ENCODE data around the gene ZNF407.

ZNF407 gene

GRCh38 chr18:74631212-74631611 lies 33.5 kb downstream of the ZNF407 start:
- no peak for DNase-seq (ENCODE audit: low read depth)

DNA sequence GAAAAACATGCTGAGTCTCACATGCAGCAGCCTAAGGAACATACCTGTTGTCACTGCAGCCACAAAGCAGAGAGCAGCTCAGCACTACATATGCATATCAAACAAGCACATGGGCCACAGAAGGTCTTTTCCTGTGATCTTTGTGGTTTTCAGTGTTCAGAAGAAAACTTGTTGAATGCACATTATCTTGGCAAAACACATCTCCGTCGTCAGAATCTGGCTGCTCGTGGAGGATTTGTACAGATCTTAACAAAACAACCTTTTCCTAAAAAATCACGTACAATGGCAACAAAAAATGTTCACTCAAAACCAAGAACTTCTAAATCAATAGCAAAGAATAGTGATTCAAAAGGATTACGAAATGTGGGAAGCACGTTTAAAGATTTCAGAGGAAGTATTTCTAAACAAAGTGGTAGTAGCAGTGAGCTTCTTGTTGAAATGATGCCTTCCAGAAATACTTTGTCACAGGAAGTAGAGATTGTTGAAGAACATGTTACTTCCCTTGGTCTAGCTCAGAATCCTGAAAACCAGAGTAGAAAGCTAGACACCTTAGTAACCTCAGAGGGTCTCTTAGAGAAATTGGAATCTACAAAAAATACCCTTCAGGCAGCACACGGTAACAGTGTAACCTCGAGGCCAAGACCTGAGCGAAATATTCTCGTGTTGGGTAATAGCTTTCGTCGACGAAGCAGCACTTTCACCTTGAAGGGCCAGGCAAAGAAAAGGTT lies 34.1 kb downstream of the ZNF407 start:
- no peak for DNase-seq (ENCODE audit: low read depth)

- no peak for DNase-seq (ENCODE audit: low read depth)
Measured at GRCh38 chr18:74632351-74632679, 34.6 kb downstream of the ZNF407 start.

DNA sequence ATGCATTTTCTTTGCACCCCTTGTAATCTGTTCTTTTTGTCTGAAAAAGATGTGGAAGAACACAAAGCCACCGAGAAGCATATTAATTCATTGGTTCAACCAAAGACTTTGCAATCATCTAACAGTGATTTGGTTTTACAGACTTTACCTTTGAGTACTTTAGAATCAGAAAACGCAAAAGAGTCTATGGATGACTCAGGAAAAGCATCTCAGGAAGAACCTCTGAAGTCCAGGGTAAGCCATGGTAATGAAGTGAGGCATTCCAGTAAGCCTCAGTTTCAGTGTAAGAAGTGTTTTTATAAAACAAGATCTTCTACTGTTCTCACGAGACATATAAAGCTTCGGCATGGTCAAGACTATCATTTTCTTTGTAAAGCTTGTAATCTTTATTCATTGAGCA lies 35.2 kb downstream of the ZNF407 start:
- no peak for DNase-seq (ENCODE audit: low read depth)

DNA sequence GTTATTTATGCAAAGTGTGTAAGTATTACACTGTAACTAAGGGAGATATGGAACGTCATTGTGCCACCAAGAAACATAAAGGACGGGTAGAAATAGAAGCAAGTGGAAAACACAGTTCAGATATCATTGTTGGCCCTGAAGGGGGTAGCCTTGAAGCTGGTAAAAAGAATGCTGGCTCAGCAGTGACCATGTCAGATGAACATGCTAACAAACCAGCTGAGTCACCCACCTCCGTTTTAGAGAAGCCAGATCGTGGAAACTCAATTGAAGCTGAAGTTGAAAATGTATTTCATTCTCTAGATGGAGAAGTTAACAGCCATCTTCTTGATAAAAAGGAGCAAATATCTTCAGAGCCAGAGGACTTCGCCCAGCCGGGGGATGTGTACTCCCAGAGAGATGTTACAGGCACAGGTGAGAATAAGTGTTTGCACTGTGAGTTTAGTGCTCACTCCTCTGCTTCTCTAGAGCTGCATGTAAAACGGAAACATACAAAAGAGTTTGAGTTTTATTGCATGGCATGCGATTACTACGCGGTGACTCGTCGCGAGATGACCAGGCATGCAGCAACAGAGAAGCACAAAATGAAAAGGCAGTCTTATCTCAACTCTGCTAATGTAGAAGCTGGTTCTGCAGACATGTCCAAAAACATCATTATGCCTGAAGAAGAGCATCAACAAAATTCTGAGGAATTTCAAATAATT lies 36.1 kb downstream of the ZNF407 start:
- no peak for DNase-seq (ENCODE audit: low read depth)

DNA sequence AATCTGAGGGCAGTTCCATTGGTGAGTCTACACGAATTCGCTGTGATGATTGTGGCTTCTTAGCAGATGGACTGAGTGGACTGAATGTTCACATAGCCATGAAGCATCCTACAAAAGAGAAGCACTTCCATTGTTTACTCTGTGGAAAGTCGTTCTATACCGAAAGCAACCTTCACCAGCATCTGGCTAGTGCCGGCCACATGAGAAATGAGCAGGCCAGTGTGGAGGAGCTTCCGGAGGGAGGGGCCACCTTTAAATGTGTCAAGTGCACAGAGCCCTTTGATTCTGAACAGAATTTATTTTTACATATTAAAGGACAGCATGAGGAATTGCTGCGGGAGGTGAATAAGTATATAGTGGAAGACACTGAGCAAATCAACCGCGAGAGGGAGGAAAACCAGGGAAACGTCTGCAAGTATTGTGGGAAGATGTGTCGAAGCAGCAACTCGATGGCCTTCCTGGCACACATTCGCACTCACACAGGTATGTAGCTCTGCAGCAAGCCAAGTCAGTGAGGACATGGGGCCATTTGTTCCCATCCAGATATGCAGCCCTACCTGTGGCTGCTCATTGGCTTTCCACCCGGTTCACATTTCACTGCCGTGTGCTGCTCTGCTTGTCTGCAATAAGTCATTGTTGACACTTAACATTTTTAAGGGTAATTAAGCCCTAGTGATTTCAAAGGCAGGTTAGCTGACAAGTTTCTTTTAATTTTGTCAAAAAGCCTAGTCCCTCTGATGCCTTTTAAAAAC lies 37.7 kb downstream of the ZNF407 start:
- DNase-seq (ENCODE audit: low read depth): no peak

DNA sequence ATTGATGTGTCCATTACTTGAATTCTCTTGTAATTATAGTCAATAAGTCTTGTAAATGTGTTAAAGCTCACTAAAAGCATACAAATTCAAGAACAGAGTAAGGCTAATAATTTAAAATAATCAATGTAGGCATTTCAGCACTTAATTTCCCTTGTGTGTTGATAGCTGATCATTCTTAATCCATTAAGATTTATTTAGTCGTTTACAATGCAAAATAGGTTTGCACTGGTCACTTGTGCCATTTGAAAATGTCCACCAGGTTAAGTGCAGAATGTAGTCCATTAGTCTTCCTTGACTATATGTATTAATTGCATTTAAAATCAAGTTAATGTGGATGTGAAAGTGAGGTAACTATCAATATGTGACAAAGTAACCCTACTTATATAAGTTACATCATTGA lies 39.4 kb downstream of the ZNF407 start:
- DNase-seq (ENCODE audit: low read depth): no peak

DNA sequence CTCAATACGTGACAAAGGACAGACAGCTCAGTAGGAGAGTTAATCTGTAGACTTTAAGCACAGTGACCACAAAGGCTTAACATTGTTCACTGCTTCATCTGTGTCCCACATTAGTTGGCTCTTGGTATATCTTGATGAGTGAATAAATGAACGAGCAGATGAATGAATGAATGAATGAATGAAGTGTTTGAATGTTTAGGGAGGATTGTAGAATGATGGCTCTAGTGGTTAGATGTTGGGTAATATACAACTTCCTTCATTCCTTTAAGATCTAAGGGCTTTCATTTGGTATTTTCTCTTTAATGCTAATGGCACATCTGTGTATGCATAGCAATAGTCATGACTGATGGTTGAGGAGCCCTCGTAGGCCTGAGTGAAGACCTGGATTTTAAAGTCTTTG lies 40.5 kb downstream of the ZNF407 start:
- no peak for DNase-seq (ENCODE audit: low read depth)

- no peak for DNase-seq (ENCODE audit: low read depth)
Measured at GRCh38 chr18:74644713-74645112, 47.0 kb downstream of the ZNF407 start.

DNA sequence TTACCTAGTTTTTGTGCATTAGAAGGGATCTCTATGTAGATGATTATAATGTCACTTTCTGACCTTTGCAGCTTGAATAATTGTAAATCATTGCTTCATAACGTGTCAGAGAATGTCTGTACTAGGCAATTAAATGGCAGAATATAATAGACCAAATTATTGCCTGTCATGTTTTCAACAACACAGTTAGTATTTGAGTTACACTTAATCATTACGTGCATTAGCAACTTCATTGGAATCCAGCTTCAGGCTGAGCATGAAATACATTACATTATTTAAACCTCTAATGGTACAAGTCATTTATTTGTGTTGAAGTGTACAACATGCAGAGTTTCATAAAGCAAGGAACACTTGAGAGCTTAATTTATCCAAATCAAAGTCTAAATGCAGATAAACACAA lies 48.0 kb downstream of the ZNF407 start:
- no peak for DNase-seq (ENCODE audit: low read depth)

GRCh38 chr18:74651327-74652128 lies 53.9 kb downstream of the ZNF407 start:
- DNase-seq (ENCODE audit: low read depth): no peak

- no peak for DNase-seq (ENCODE audit: low read depth)
Measured at GRCh38 chr18:74652392-74652988, 54.8 kb downstream of the ZNF407 start.

DNA sequence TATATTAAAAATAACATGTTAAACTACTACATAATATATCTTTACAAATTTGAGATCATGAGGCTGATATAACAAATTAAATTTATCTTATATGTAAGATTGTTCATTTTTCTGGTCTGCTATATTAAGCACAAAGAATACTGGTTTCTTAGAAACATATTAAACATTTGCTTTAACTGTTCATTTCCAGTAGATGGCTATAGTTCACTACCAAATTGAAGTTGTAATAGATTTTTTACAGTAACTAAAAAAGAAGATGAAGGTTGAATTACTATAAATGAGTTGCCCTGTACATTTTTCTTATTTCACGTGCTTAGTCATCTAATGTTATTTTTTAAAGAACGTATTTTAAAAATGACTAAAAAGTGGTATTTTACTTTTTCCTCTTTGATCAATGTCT lies 57.0 kb downstream of the ZNF407 start:
- no peak for DNase-seq (ENCODE audit: low read depth)

- DNase-seq (ENCODE audit: low read depth): no peak
Measured at GRCh38 chr18:74661008-74661407, 63.3 kb downstream of the ZNF407 start.

DNA sequence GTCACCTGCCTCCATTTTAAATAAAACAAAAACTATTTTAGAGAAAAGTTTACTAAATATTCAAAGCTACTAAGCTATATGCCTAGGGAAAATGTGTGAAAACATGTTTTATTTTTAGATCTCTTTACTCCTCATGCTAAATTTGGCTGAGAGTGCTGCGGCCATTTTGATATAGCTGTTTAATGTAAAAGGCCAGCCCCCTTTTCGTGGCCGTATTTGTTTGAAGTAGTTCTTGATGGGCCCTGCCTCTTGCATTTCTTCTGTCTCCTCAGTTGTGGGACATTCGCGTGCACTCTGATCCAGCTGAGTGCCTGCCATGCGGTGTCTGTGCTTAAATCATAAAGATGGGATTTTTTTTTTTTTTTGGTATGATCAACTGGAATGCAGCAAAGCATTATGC lies 64.0 kb downstream of the ZNF407 start:
- DNase-seq (ENCODE audit: low read depth): no peak

DNA sequence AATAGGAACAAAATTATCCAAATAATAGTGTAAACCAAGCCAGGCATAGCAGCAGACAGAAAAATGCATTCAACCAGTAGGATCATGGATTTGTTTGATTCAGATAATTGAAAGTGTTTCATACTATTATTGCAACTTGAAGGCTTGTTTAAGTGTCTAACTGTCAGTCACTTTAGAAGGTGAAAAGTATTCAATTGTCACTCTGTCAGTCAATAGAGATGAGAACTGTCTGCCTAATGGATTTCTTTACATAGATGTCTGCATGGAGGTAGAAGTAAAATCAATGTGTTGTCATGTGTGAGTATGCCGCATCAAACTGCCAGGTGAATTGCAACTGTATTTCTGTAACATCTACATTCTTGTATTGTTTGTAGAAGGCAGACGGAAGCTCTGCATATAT lies 65.0 kb downstream of the ZNF407 start:
- DNase-seq (ENCODE audit: low read depth): no peak

GRCh38 chr18:74665346-74665745 lies 67.7 kb downstream of the ZNF407 start:
- no peak for DNase-seq (ENCODE audit: low read depth)

GRCh38 chr18:74665905-74666304 lies 68.2 kb downstream of the ZNF407 start:
- no peak for DNase-seq (ENCODE audit: low read depth)

- no peak for DNase-seq (ENCODE audit: low read depth)
Measured at GRCh38 chr18:74669136-74669798, 71.6 kb downstream of the ZNF407 start.

GRCh38 chr18:74672371-74672770 lies 74.7 kb downstream of the ZNF407 start:
- DNase-seq (ENCODE audit: low read depth): no peak

- DNase-seq (ENCODE audit: low read depth): no peak
Measured at GRCh38 chr18:74674487-74674886, 76.8 kb downstream of the ZNF407 start.

Measured in HS-27A (cell line).